Measurements from ENCODE around the gene SPATA7. TPM values are rescaled to one million over a fixed set of nuclear protein-coding genes. Genes with fewer than 3 reads are reported as not detected.

The SPATA7 gene
- total and polyA plus RNA-seq, 9 of the 15 experiments (the other 6 are each of a cell fraction or from before 2014, with no cell fraction given): 0.80 to 3.3 (median 2.5) TPM

GRCh38 chr14:88481059-88481458 lies 95.6 kb downstream of the SPATA7 start:
- POLR2A ChIA-PET: no interaction called here

More at GRCh38 chr14:88481059-88481458, 95.6 kb downstream of the SPATA7 start:
- Histone ChIP-seq H3K36me3 (ENCODE audit: control insufficient read depth, insufficient read depth, low read length) (no peaks in the 10 kb centered on the region), H3K9ac (ENCODE audit: insufficient read depth in 1 of 2, low read depth in 2 of 2, low read length in 2 of 2) (no peak overlapping the region), H3K27ac (ENCODE audit: extremely low read depth, low read depth, low read length) (no peak overlapping the region), H3K4me3 (no peak overlapping the region), H3K9me3 (replicated peaks; ENCODE audit: control insufficient read depth, insufficient read depth, low read depth, low read length) (no peaks in the 10 kb centered on the region), H3K4me1 (replicated peaks in 1 of 2; ENCODE audit: control insufficient read depth in 2 of 2, insufficient read depth in 2 of 2, low read length in 2 of 2) (no peaks in the 10 kb centered on the region), H2AFZ (ENCODE audit: low read depth, low read length) (no peak overlapping the region), H3K79me2 (ENCODE audit: control insufficient read depth, insufficient read depth, low read length) (no peaks in the 10 kb centered on the region), H3K9me1 (ENCODE audit: control insufficient read depth, insufficient read depth, low read length) (no peaks in the 10 kb centered on the region), H4K20me1 (replicated peaks; ENCODE audit: control insufficient read depth, insufficient read depth, low read length) (no peaks in the 10 kb centered on the region), H3K27me3 (ENCODE audit: control insufficient read depth in 2 of 2, insufficient read depth in 2 of 2, low read length in 2 of 2) (no peaks in the 10 kb centered on the region), H3K4me2 (ENCODE audit: insufficient read depth, low read length) (no peak overlapping the region)
- no TSS peak for BruUV-seq (replicated peaks)
- no peak for ATAC-seq
- in situ Hi-C loops (cut with MboI): loop anchor here (25.0 kb wide), 1 partner anchor 531 kb away; no protein-coding TSS in a partner anchor
- CTCF ChIA-PET (ENCODE audit: low intra/inter-chr PET ratio): no interaction called here
- intact Hi-C loops (cut with micrococcal nuclease): no loop called here
- DNase-seq (ENCODE audit: extremely low read depth in 1 of 4, low spot score in 3 of 4): no peak
- TF ChIP-seq RB1 (IDR thresholded peaks at IDR 0.05; ENCODE audit: low read depth) (no peak), BCLAF1 (IDR thresholded peaks at IDR 0.05; ENCODE audit: borderline replicate concordance in 1 of 2, control insufficient read depth in 1 of 2, low read depth in 2 of 2, low read length in 1 of 2) (no peak), ZC3H4 (CRISPR knock-in tag; IDR thresholded peaks at IDR 0.05; ENCODE audit: borderline replicate concordance) (no peak), PTBP1 (IDR thresholded peaks at IDR 0.05; ENCODE audit: low read depth, low read length) (no peak), CUX1 (CRISPR knock-in tag; IDR thresholded peaks at IDR 0.05) (no peak), HMGXB4 (CRISPR knock-in tag; IDR thresholded peaks at IDR 0.05) (no peak), NCOA6 (IDR thresholded peaks at IDR 0.05) (no peak), GATAD2A (IDR thresholded peaks at IDR 0.05) (no peak)
- TF ChIP-seq, protein P1, sequence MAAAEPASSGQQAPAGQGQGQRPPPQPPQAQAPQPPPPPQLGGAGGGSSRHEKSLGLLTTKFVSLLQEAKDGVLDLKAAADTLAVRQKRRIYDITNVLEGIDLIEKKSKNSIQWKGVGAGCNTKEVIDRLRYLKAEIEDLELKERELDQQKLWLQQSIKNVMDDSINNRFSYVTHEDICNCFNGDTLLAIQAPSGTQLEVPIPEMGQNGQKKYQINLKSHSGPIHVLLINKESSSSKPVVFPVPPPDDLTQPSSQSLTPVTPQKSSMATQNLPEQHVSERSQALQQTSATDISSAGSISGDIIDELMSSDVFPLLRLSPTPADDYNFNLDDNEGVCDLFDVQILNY (CRISPR knock-in tag; IDR thresholded peaks at IDR 0.05): no peak
- no peak for FAIRE-seq
- WGBS (ENCODE audit: insufficient coverage, low coverage, missing lambda C conversion rate): 11% methylated on average over 2 of the region's 2 CpGs
